ENCODE results near the gene KIT. TPM values are rescaled to one million over a fixed set of nuclear protein-coding genes. Genes with fewer than 3 reads are reported as not detected.

KIT gene
- total and polyA plus RNA-seq, 2 of the 4 experiments (the other 2 are of a cell fraction): 3.3 to 5.9 TPM

GRCh38 chr4:54620773-54621172, 37.0 kb upstream of the KIT start:
- Histone ChIP-seq H2AK5ac (ENCODE audit: low read depth, low read length) (no peak overlapping the region), H3K27me3 (ENCODE audit: control insufficient read depth, insufficient read depth, low read length) (peaks cover 2% of the 10 kb centered on the region), H3K27ac (ENCODE audit: insufficient read depth, low read length) (no peak overlapping the region), H4K91ac (ENCODE audit: insufficient read depth, low read depth, low read length) (no peak overlapping the region), H2BK20ac (ENCODE audit: low read depth, low read length) (no peak overlapping the region), H3K4me3 (ENCODE audit: insufficient read depth, low read depth, low read length) (no peak overlapping the region), H3K9me1 (ENCODE audit: insufficient read depth, low read length) (no peaks in the 10 kb centered on the region), H3K4ac (ENCODE audit: low read depth, low read length) (no peak overlapping the region), H3K9me3 (ENCODE audit: control insufficient read depth, insufficient read depth, low read length) (no peaks in the 10 kb centered on the region), H3K56ac (ENCODE audit: extremely low read depth, insufficient read depth, low read length) (no peak overlapping the region), H4K8ac (ENCODE audit: low read depth in 2 of 2, low read length in 2 of 2) (no peak overlapping the region), H3K36me3 (ENCODE audit: control insufficient read depth, insufficient read depth, low read length) (no peaks in the 10 kb centered on the region), H2AK9ac (replicated peaks; ENCODE audit: low read depth, low read length, poor library complexity) (no peak overlapping the region), H4K5ac (ENCODE audit: low read depth, low read length) (no peak overlapping the region), H3K18ac (ENCODE audit: low read depth, low read length) (no peak overlapping the region), H3K79me1 (ENCODE audit: low read depth in 1 of 2, low read length in 2 of 2) (no peaks in the 10 kb centered on the region), H3K14ac (replicated peaks; ENCODE audit: low read depth, low read length) (no peak overlapping the region), H2AFZ (replicated peaks; ENCODE audit: low read length, poor library complexity) (no peak overlapping the region), H3K4me1 (ENCODE audit: control insufficient read depth, insufficient read depth, low read length) (no peaks in the 10 kb centered on the region), H3K9ac (ENCODE audit: low read depth, low read length) (no peak overlapping the region), H3K23ac (ENCODE audit: low read depth, low read length) (no peak overlapping the region), H4K20me1 (ENCODE audit: insufficient read depth, low read length) (no peaks in the 10 kb centered on the region), H3K4me2 (ENCODE audit: low read depth, low read length) (no peak overlapping the region), H2BK120ac (ENCODE audit: low read depth, low read length) (no peak overlapping the region), H2BK15ac (ENCODE audit: low read depth, low read length) (no peak overlapping the region), H2BK5ac (ENCODE audit: low read depth, low read length, poor library complexity, severe bottlenecking) (no peak overlapping the region)
- intact Hi-C loops (cut with micrococcal nuclease): no loop called here
- no peak for DNase-seq
- POLR2A ChIA-PET (ENCODE audit: unreplicated experiment): no interaction called here
- CTCF ChIA-PET: no interaction called here
- ATAC-seq (ENCODE audit: low read depth): no peak
- dilution Hi-C loops (cut with HindIII; ENCODE audit: low sequenced_read_pairs, unreplicated experiment): no loop called here
- in situ Hi-C loops (cut with MboI; ENCODE audit: low sequenced_read_pairs): no loop called here
- WGBS, 2 experiments (ENCODE audit: extremely low coverage in 2 of 2, insufficient read length in 1 of 2): no CpG with 5 or more reads among the region's 3 CpGs
- BruUV-seq (replicated peaks): no TSS peak
- no peak for TF ChIP-seq CHD1 (IDR thresholded peaks at IDR 0.05; ENCODE audit: low read depth, low read length)
- TF ChIP-seq RCOR1 (IDR thresholded peaks at IDR 0.05; ENCODE audit: insufficient replicate concordance, low read length): no peak
- no peak for TF ChIP-seq BHLHE40 (IDR thresholded peaks at IDR 0.05; ENCODE audit: low read depth, low read length)
- no peak for TF ChIP-seq FOS (IDR thresholded peaks at IDR 0.05; ENCODE audit: low read depth, low read length)
- no peak for TF ChIP-seq MAZ (IDR thresholded peaks at IDR 0.05; ENCODE audit: borderline replicate concordance, low read depth, low read length)
- no peak for TF ChIP-seq ELK1 (IDR thresholded peaks at IDR 0.05; ENCODE audit: borderline replicate concordance, low read depth, low read length)
- TF ChIP-seq MAFK (IDR thresholded peaks at IDR 0.05; ENCODE audit: low read depth, low read length): no peak

All from IMR-90 (cell line).